Hepatocyte (in vitro differentiated cells): ENCODE data around the gene TTPAL. TPM values are rescaled to one million over a fixed set of nuclear protein-coding genes. Genes with fewer than 3 reads are reported as not detected.
A peak's percentile ranks its signal among the peaks of the same experiment; 100 is the strongest.

Experiments used
- DNase-seq: peaks from one replicate; pipeline ENCODE4 v3.0.0-alpha.2; 2016; ENCODE audit warnings: low spot score
- H2AFZ ChIP-seq: fragments of 200-600 bp; sonication (generic); 2 replicates; pipeline ENCODE4 v1.6.0; 2016; ENCODE audit warnings: antibody characterized with exemption, mild to moderate bottlenecking
- H3K27ac ChIP-seq: fragments of 200-600 bp; sonication (generic); 2 replicates; pipeline ENCODE4 v1.5.1; 2016; ENCODE audit warnings: mild to moderate bottlenecking
- H3K27me3 ChIP-seq: fragments of 200-600 bp; sonication (generic); 2 replicates; pipeline ENCODE4 v1.6.1; 2016
- H3K36me3 ChIP-seq: fragments of 200-600 bp; sonication (generic); replicated peaks from 2 replicates; pipeline ENCODE4 v1.5.1; 2016; ENCODE audit warnings: low read depth; ENCODE audit not compliant: insufficient read depth
- H3K4me1 ChIP-seq: fragments of 200-600 bp; sonication (generic); 2 replicates; pipeline ENCODE4 v1.5.1; 2016; ENCODE audit warnings: mild to moderate bottlenecking, moderate library complexity; ENCODE audit not compliant: insufficient read depth
- H3K4me2 ChIP-seq: fragments of 200-600 bp; sonication (generic); 2 replicates; pipeline ENCODE4 v1.6.0; 2016
- H3K4me3 ChIP-seq: fragments of 200-600 bp; sonication (generic); 2 replicates; pipeline ENCODE4 v1.5.1; 2016; ENCODE audit warnings: mild to moderate bottlenecking
- H3K79me2 ChIP-seq: fragments of 200-600 bp; sonication (generic); 2 replicates; pipeline ENCODE4 v1.6.0; 2017; ENCODE audit warnings: mild to moderate bottlenecking
- H3K9me2 ChIP-seq: fragments of 200-600 bp; sonication (generic); replicated peaks from 2 replicates; pipeline ENCODE4 v1.6.0; 2017; ENCODE audit warnings: mild to moderate bottlenecking; ENCODE audit not compliant: insufficient read depth
- H3K9me3 ChIP-seq: fragments of 200-600 bp; sonication (generic); 2 replicates; pipeline ENCODE4 v1.5.1; 2016; ENCODE audit warnings: low read depth, mild to moderate bottlenecking
- H4K20me1 ChIP-seq: fragments of 200-600 bp; sonication (generic); 2 replicates; pipeline ENCODE4 v1.6.0; 2016; ENCODE audit warnings: mild to moderate bottlenecking; ENCODE audit not compliant: insufficient read depth, poor library complexity, severe bottlenecking
- EZH2 ChIP-seq: fragments of 200-600 bp; sonication (generic); IDR thresholded peaks from 2 replicates; pipeline ENCODE4 v1.6.1; 2016; ENCODE audit warnings: antibody characterized with exemption, mild to moderate bottlenecking, borderline replicate concordance
- EZH2phosphoT487 ChIP-seq: fragments of 200-600 bp; sonication (generic); IDR thresholded peaks from one replicate; pipeline ENCODE4 v1.6.1; 2018; ENCODE audit warnings: antibody characterized with exemption, mild to moderate bottlenecking, low read depth, moderate library complexity; ENCODE audit not compliant: unreplicated experiment, severe bottlenecking
- WGBS: methylation state at CpG from one replicate; pipeline ENCODE4 v1.1.6; 2016; ENCODE audit warnings: low lambda C conversion rate; ENCODE audit errors: missing lambda C conversion rate; 5-methylcytosine and 5-hydroxymethylcytosine counted together
- polyA plus RNA-seq: library from polyadenylated mRNA; unstranded; fragments of >200 nt; fragmentation: Nextera tagmentation; extraction: Ambion mirVana; gene quantifications from 2 replicates; pipeline ENCODE4 v1.2.1, GENCODE V29; 2016
- total RNA-seq: library from RNA; depleted of rRNA; stranded (reverse); fragments of >200 nt; gene quantifications from 2 replicates; pipeline ENCODE4 v1.2.3, GENCODE V29; 2014
- TF ChIP-seq, protein P1 (sequence below): fragments of 200-600 bp; sonication (generic); IDR thresholded peaks from 2 replicates; pipeline ENCODE4 v1.5.1; 2016; ENCODE audit warnings: antibody characterized with exemption, mild to moderate bottlenecking; ENCODE audit not compliant: poor library complexity

TTPAL gene
- total and polyA plus RNA-seq, 2 experiments from 2014 or later, result 10.3 to 12.9 TPM

DNA sequence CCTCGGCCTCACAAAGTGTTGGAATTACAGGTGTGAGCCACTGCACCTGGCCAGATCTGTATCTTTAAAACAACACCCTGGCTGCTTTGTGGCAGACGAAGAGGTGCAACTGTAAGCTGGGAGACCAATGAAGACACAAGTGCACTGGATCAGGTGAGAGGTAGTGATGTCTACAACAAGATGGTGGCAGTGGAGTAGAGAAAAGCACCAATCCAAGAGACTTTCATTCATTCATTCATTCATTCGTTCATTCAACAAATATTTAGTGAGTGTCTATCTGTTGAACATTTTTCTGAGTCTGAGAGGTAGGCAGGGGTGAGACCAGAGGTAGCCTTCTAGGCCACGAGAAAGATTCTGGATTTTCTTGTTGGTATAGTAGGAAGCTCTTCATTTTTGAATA, 36.9 kb upstream of the TTPAL start:
- no peaks in the 10 kb centered on the region for H3K9me2 ChIP-seq
- no peak overlapping the region for H3K4me2 ChIP-seq
- no peaks in the 10 kb centered on the region for H4K20me1 ChIP-seq
- H3K79me2 ChIP-seq, result no peaks in the 10 kb centered on the region
- no peaks in the 10 kb centered on the region for H3K27me3 ChIP-seq
- TF ChIP-seq EZH2, result no peak
- TF ChIP-seq, protein P1, sequence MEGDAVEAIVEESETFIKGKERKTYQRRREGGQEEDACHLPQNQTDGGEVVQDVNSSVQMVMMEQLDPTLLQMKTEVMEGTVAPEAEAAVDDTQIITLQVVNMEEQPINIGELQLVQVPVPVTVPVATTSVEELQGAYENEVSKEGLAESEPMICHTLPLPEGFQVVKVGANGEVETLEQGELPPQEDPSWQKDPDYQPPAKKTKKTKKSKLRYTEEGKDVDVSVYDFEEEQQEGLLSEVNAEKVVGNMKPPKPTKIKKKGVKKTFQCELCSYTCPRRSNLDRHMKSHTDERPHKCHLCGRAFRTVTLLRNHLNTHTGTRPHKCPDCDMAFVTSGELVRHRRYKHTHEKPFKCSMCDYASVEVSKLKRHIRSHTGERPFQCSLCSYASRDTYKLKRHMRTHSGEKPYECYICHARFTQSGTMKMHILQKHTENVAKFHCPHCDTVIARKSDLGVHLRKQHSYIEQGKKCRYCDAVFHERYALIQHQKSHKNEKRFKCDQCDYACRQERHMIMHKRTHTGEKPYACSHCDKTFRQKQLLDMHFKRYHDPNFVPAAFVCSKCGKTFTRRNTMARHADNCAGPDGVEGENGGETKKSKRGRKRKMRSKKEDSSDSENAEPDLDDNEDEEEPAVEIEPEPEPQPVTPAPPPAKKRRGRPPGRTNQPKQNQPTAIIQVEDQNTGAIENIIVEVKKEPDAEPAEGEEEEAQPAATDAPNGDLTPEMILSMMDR, result no peak
- TF ChIP-seq EZH2phosphoT487, result no peak
- H3K27ac ChIP-seq, result no peak overlapping the region
- no peak for DNase-seq
- 86% methylated on average over 4 of the region's 4 CpGs for WGBS
- no peaks in the 10 kb centered on the region for H3K36me3 ChIP-seq
- no peak overlapping the region for H3K4me3 ChIP-seq
- H3K9me3 ChIP-seq, result no peaks in the 10 kb centered on the region
- H2AFZ ChIP-seq, result no peak overlapping the region
- H3K4me1 ChIP-seq, result peaks cover 13% of the 10 kb centered on the region

DNA sequence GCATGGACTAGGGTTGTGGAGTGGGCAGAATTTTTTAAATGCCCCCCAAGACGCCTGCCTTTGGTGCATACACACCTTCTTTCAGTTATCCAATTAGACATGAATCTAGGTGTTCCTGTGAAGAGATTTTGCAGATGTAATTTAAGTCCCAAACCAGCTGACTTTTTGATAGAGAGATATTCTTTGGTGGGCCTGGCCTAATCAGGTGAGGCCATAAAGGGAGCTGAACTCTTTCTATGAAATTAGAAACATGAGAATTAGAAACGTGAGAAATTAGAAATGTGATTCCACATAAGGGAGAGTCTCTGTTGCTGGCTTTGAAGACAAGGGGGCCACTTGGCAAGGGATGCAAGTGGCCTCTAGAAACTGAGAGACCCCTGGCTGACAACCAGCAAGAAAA, 36.4 kb upstream of the TTPAL start:
- TF ChIP-seq EZH2phosphoT487 (no peak), EZH2 (no peak)
- TF ChIP-seq, protein P1, result no peak
- Histone ChIP-seq H3K27me3 (no peaks in the 10 kb centered on the region), H3K9me3 (no peaks in the 10 kb centered on the region), H3K4me2 (no peak overlapping the region), H3K4me3 (no peak overlapping the region), H3K4me1 (peaks cover 13% of the 10 kb centered on the region), H2AFZ (no peak overlapping the region), H4K20me1 (no peaks in the 10 kb centered on the region), H3K27ac (no peak overlapping the region), H3K9me2 (no peaks in the 10 kb centered on the region), H3K79me2 (no peaks in the 10 kb centered on the region), H3K36me3 (no peaks in the 10 kb centered on the region)
- no peak for DNase-seq
- WGBS, result 70% methylated on average over 2 of the region's 2 CpGs

DNA sequence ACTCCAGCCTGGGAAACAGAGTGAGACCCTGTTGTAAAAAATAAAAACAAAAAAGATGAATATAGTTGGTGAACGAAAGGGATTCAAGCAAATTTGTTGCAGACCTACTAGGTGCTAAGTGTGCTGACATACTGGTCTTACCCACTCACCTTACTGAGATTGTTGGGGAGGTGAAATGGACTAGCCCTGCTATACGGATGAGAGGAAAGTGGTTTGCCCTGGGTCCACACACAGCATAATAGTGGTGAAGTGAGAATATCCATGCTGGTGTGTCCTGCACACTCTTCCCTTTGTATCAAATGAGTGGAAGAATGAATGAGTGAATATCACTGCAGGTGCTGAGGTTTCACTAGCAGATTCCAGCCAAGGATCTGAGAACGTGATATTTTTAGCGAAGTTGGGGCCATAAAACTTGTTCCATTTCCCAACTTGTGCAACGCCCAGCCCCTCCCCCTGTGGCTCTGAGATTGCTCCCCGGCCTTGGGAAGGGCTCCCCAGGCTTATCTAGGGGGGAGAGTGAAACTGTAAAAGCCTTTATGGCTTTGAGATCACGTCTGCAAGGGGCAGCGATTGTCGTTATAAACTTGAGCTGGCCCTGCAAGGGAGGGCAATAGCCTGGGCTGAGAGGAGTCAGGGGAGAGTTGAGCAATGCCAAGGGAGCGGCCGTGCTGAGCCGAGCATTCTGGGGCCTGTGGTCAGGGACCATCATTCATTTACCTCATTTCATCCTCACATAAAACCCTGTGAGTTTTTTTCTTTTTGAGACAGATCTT, 33.2 kb upstream of the TTPAL start:
- no peaks in the 10 kb centered on the region for H3K9me3 ChIP-seq
- no peaks in the 10 kb centered on the region for H3K36me3 ChIP-seq
- peaks cover 19% of the 10 kb centered on the region for H3K4me1 ChIP-seq
- H3K79me2 ChIP-seq, result no peaks in the 10 kb centered on the region
- H3K4me2 ChIP-seq, result no peak overlapping the region
- peak overlapping the region; percentile 95 for H3K27ac ChIP-seq
- no peak overlapping the region for H3K4me3 ChIP-seq
- WGBS, result 46% methylated on average over 12 of the region's 12 CpGs
- no peaks in the 10 kb centered on the region for H3K9me2 ChIP-seq
- H3K27me3 ChIP-seq, result no peaks in the 10 kb centered on the region
- no peak for TF ChIP-seq EZH2
- no peak for TF ChIP-seq EZH2phosphoT487
- TF ChIP-seq, protein P1, result no peak
- H4K20me1 ChIP-seq, result no peaks in the 10 kb centered on the region
- H2AFZ ChIP-seq, result no peak overlapping the region
- DNase-seq, result peak; percentile 85
